GM12878 (cell line): ENCODE measurements around the gene DAGLA.

ENCODE experiments used
- EP300 ChIP-seq, 2 experiments: fragments of 150-350 bp in 1 of 2; IDR thresholded peaks; 2 replicates each; pipeline ENCODE4 v1.6.1; 2011 to 2012; ENCODE audit warnings: low read depth in 2 of 2, low read length in 2 of 2, borderline replicate concordance in 1 of 2, improper control_type of control experiment in 1 of 2, inconsistent platforms in 1 of 2; ENCODE audit not compliant: control insufficient read depth in 1 of 2
- KLF5 ChIP-seq: fragments of 450-650 bp; IDR thresholded peaks from 2 replicates; pipeline ENCODE4 v1.6.1; 2014; ENCODE audit warnings: mild to moderate bottlenecking; ENCODE audit not compliant: partially characterized antibody
- NFIC ChIP-seq: IDR thresholded peaks from 2 replicates; pipeline ENCODE4 v1.6.1; 2012; ENCODE audit warnings: low read depth, mild to moderate bottlenecking, inconsistent platforms, low read length, moderate library complexity
- SP1 ChIP-seq: IDR thresholded peaks from one replicate; pipeline ENCODE4 v1.6.1; 2011; ENCODE audit warnings: low read depth, low read length
- SREBF2 ChIP-seq: IDR thresholded peaks from 2 replicates; pipeline ENCODE4 v1.6.1; 2012; ENCODE audit warnings: mild to moderate bottlenecking, low read length
- TF ChIP-seq, protein P1 (sequence below), 3 experiments: IDR thresholded peaks in 2 of 3; conservative IDR thresholded peaks in 1 of 3; 2 replicates each; pipeline ENCODE4 v1.5.1; 2011; ENCODE audit warnings: low read depth in 3 of 3, low read length in 3 of 3, mild to moderate bottlenecking in 3 of 3, control low read depth in 2 of 3, moderate library complexity in 2 of 3, inconsistent platforms in 1 of 3, mixed read lengths in 1 of 3; ENCODE audit not compliant: control insufficient read depth in 2 of 3, insufficient read depth in 1 of 3; ENCODE audit errors: extremely low read depth in 1 of 3
- TF ChIP-seq, protein P2 (sequence below): fragments of 450-650 bp; IDR thresholded peaks from 2 replicates; pipeline ENCODE4 v1.6.1; 2018; ENCODE audit warnings: mild to moderate bottlenecking, low read depth, moderate library complexity; ENCODE audit not compliant: partially characterized antibody

- TF ChIP-seq KLF5 (no peak), NFIC (no peak), EP300 (IDR thresholded peaks at IDR 0.05; ENCODE audit: borderline replicate concordance in 1 of 2, control insufficient read depth in 1 of 2, low read depth in 2 of 2, low read length in 2 of 2) (no peak), SP1 (no peak), SREBF2 (no peak)
- TF ChIP-seq, protein P1, sequence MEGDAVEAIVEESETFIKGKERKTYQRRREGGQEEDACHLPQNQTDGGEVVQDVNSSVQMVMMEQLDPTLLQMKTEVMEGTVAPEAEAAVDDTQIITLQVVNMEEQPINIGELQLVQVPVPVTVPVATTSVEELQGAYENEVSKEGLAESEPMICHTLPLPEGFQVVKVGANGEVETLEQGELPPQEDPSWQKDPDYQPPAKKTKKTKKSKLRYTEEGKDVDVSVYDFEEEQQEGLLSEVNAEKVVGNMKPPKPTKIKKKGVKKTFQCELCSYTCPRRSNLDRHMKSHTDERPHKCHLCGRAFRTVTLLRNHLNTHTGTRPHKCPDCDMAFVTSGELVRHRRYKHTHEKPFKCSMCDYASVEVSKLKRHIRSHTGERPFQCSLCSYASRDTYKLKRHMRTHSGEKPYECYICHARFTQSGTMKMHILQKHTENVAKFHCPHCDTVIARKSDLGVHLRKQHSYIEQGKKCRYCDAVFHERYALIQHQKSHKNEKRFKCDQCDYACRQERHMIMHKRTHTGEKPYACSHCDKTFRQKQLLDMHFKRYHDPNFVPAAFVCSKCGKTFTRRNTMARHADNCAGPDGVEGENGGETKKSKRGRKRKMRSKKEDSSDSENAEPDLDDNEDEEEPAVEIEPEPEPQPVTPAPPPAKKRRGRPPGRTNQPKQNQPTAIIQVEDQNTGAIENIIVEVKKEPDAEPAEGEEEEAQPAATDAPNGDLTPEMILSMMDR (IDR thresholded peaks at IDR 0.05 in 2 of 3, conservative IDR thresholded peaks at IDR 0.05 in 1 of 3; ENCODE audit: control insufficient read depth in 2 of 3, extremely low read depth in 1 of 3, insufficient read depth in 1 of 3, low read depth in 3 of 3, low read length in 3 of 3), result no peak
- TF ChIP-seq, protein P2, sequence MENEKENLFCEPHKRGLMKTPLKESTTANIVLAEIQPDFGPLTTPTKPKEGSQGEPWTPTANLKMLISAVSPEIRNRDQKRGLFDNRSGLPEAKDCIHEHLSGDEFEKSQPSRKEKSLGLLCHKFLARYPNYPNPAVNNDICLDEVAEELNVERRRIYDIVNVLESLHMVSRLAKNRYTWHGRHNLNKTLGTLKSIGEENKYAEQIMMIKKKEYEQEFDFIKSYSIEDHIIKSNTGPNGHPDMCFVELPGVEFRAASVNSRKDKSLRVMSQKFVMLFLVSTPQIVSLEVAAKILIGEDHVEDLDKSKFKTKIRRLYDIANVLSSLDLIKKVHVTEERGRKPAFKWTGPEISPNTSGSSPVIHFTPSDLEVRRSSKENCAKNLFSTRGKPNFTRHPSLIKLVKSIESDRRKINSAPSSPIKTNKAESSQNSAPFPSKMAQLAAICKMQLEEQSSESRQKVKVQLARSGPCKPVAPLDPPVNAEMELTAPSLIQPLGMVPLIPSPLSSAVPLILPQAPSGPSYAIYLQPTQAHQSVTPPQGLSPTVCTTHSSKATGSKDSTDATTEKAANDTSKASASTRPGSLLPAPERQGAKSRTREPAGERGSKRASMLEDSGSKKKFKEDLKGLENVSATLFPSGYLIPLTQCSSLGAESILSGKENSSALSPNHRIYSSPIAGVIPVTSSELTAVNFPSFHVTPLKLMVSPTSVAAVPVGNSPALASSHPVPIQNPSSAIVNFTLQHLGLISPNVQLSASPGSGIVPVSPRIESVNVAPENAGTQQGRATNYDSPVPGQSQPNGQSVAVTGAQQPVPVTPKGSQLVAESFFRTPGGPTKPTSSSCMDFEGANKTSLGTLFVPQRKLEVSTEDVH, result no peak
Observed at GRCh38 chr11:61712846-61713245, 32.7 kb downstream of the DAGLA start.
